Vagina (tissue), 2 donors: Measurements from ENCODE around the gene LRRC49. TPM values are rescaled to one million over a fixed set of nuclear protein-coding genes. Genes with fewer than 3 reads are reported as not detected.

Source experiments
- DNase-seq, 2 donors: peaks; one replicate each; pipeline ENCODE4 v3.0.0-alpha.2; 2017; ENCODE audit errors: extremely low spot score in 2 of 2
- H3K27ac ChIP-seq: fragments of 200-600 bp; sonication (generic); one replicate; pipeline ENCODE4 v1.5.1; 2019
- H3K27me3 ChIP-seq: fragments of 200-600 bp; sonication (generic); one replicate; pipeline ENCODE4 v1.5.1; 2019
- H3K36me3 ChIP-seq, 2 donors: fragments of 200-600 bp; sonication (generic); one replicate each; pipeline ENCODE4 v1.5.1; 2017 to 2019
- H3K4me1 ChIP-seq: fragments of 200-600 bp; sonication (generic); one replicate; pipeline ENCODE4 v1.5.1; 2019
- H3K4me3 ChIP-seq, 2 donors: fragments of 200-600 bp; sonication (generic); 1 replicate in 1 of 2; 2 replicates in 1 of 2; pipeline ENCODE4 v1.5.1; 2016 to 2019
- H3K9me3 ChIP-seq: fragments of 200-600 bp; sonication (generic); one replicate; pipeline ENCODE4 v1.5.1; 2019
- POLR2A ChIP-seq, 2 donors: fragments of 450-650 bp; IDR thresholded peaks; one replicate each; pipeline ENCODE4 v1.6.1; 2017; ENCODE audit warnings: antibody characterized with exemption in 2 of 2, mild to moderate bottlenecking in 2 of 2, moderate library complexity in 2 of 2
- POLR2AphosphoS5 ChIP-seq, 2 donors: sonication (generic); formaldehyde crosslinking; IDR thresholded peaks; one replicate each; pipeline ENCODE4 v1.9.0; 2017; ENCODE audit warnings: antibody characterized with exemption in 2 of 2, mild to moderate bottlenecking in 2 of 2, low read depth in 1 of 2; ENCODE audit not compliant: insufficient read depth in 1 of 2
- intact Hi-C: fragments of 100-400 bp; cut with DNase I; formaldehyde crosslinking; loops from one replicate; pipeline ENCODE4 v1.15.1; 2023
- total RNA-seq: library from RNA; depleted of rRNA; stranded (reverse); fragments of >200 nt; gene quantifications from one replicate; pipeline ENCODE4 v1.2.3, GENCODE V29; 2016
- TF ChIP-seq, protein P1 (sequence below), 3 experiments: fragments of 450-650 bp in 2 of 3; fragments of 200-600 bp in 1 of 3; sonication (generic) in 1 of 3; IDR thresholded peaks; one replicate each; pipeline ENCODE4 v1.5.1; 2017 to 2019; ENCODE audit warnings: antibody characterized with exemption in 3 of 3, mild to moderate bottlenecking in 2 of 3, moderate library complexity in 2 of 3

Gene LRRC49
- total RNA-seq, 1 donor from 2014 or later = 8.8 TPM

DNA sequence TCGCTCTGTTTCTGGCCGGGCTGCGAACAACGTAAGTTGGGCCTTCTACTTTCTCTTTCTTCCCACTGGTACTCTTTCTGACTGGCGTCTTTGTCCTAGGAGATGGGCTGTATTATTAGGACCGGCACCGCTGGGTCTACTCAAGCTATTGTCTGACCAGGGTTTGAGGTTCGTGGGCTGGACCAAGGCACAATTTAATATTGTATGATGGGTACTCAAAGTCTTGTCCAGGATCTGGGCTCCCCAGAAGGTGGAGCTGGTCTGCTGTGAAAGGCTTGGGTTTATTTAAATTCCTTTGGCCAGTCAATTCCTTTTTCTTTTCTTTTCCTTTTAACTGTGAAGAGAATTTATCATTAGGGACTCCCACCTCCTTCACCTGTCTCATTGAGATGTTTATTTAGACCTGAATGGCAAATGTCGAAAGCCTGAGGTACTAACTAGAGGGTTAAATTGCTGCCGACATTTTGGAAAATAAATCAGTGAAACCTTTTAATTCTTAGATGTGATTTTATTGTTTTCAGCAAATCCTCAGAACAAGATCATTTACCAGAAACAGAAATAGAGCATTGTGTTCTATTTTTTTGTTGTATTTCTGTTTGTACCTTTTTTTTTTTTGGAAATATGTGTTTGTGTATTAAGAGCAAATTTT, 410 bp downstream of the LRRC49 start:
- intact Hi-C loops = no loop called here
- no peaks in the 10 kb centered on the region for H3K9me3 ChIP-seq
- peak overlapping the region; percentile 78 for H3K27ac ChIP-seq
- peak overlapping the region; percentile 84 to 90 for H3K4me3 ChIP-seq
- H3K36me3 ChIP-seq = no peaks in the 10 kb centered on the region
- no peaks in the 10 kb centered on the region for H3K27me3 ChIP-seq
- TF ChIP-seq POLR2A (IDR thresholded peaks at IDR 0.05) = no peak
- TF ChIP-seq, protein P1, sequence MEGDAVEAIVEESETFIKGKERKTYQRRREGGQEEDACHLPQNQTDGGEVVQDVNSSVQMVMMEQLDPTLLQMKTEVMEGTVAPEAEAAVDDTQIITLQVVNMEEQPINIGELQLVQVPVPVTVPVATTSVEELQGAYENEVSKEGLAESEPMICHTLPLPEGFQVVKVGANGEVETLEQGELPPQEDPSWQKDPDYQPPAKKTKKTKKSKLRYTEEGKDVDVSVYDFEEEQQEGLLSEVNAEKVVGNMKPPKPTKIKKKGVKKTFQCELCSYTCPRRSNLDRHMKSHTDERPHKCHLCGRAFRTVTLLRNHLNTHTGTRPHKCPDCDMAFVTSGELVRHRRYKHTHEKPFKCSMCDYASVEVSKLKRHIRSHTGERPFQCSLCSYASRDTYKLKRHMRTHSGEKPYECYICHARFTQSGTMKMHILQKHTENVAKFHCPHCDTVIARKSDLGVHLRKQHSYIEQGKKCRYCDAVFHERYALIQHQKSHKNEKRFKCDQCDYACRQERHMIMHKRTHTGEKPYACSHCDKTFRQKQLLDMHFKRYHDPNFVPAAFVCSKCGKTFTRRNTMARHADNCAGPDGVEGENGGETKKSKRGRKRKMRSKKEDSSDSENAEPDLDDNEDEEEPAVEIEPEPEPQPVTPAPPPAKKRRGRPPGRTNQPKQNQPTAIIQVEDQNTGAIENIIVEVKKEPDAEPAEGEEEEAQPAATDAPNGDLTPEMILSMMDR (IDR thresholded peaks at IDR 0.05) = peak in 2 of 3 experiments; percentile 19 to 37
- no peak for DNase-seq
- peaks cover 14% of the 10 kb centered on the region for H3K4me1 ChIP-seq

DNA sequence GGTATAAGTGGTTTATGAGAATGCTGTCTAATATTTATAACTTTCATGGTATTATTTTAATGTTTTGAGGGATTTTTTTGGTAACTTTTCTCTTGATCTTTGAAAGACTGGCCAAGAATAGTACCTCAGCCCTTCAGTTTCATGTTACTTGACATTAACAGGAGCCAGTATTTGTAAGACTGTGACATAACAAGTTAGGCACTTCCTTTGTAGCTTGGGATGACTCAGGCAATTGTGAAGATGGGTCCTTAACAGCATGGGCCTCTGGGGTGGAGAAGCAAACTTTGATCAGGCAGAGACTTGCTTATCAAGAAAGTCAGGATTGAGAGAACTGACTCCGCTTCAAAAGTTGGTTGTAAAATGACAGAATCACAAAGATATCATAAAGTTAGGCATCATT, 9.5 kb downstream of the LRRC49 start:
- Histone ChIP-seq H3K9me3 (no peaks in the 10 kb centered on the region), H3K27ac (no peak overlapping the region)
- peak in 1 of 2 donors; percentile 34 for TF ChIP-seq POLR2AphosphoS5 (IDR thresholded peaks at IDR 0.05; ENCODE audit: insufficient read depth in 1 of 2, low read depth in 1 of 2)
- TF ChIP-seq POLR2A (IDR thresholded peaks at IDR 0.05) = no peak

DNA sequence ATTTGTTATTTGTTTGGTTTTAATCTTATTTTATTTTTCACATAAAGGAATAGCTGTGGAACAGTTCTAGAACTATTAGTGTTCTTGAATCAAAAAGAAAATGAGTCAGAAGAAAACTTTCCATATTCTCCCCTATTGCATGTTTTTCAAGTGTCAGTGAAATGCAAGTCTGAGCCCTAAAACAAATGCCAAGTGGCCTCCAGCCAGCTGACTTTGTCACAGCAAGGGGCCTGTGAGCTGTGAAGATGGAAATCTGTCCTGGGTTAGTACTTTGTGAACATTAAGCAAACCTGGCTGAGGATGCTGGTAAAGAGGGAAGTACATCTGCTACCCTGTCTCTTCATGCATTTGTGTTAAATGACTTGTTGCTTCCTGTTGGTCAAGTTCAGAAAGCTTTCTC, 14.2 kb downstream of the LRRC49 start:
- Histone ChIP-seq H3K27me3 (no peaks in the 10 kb centered on the region), H3K9me3 (peaks cover 7% of the 10 kb centered on the region), H3K4me1 (no peaks in the 10 kb centered on the region), H3K4me3 (no peak overlapping the region), H3K36me3 (peaks cover 0 to 18% of the 10 kb centered on the region in 2 donors), H3K27ac (no peak overlapping the region)
- intact Hi-C loops = no loop called here
- no peak for DNase-seq
- TF ChIP-seq POLR2A (IDR thresholded peaks at IDR 0.05) (no peak), POLR2AphosphoS5 (IDR thresholded peaks at IDR 0.05; ENCODE audit: insufficient read depth in 1 of 2, low read depth in 1 of 2) (no peak)
- TF ChIP-seq, protein P1 (IDR thresholded peaks at IDR 0.05) = no peak

More for the DNA sequence above, 9.5 kb downstream of the LRRC49 start:
- no peak for DNase-seq
- Histone ChIP-seq H3K4me1 (no peaks in the 10 kb centered on the region), H3K36me3 (peaks cover 0 to 13% of the 10 kb centered on the region in 2 donors), H3K4me3 (no peak overlapping the region), H3K27me3 (no peaks in the 10 kb centered on the region)
- intact Hi-C loops = no loop called here

DNA sequence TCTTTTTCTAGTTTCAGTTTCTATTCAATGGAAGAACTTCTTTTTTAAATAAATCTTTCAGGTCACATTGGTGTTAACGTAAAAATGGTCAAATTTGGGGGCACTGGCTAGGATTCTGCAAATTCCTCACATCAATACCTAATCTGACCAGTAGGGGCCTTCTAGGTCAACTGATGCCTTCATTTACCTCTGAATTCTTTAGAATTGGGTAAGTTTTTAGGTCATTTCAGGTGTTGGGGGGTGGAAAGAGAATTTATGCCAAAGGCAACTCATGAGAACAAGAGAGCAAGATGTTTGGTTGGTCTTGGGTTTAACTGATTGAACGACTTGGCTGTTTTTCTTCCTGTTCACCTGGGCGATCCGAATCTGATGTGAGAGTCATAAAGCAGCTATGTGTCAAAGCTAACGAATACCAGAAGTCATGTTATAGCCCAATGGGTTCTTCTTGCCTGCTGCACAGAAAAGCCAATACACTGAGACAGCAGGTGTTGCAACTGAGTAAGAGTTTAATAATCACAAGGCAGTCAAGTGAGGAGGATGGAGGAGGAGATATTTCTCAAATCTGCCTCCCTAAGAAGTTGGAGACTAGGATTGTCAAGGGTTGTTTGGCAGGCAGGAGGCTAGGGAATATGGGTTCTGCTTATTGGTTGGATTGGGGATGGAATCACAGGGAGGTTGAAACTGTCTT, 15.3 kb downstream of the LRRC49 start:
- peaks cover 0 to 18% of the 10 kb centered on the region in 2 donors for H3K36me3 ChIP-seq
- TF ChIP-seq POLR2AphosphoS5 (IDR thresholded peaks at IDR 0.05; ENCODE audit: insufficient read depth in 1 of 2, low read depth in 1 of 2) (no peak), POLR2A (IDR thresholded peaks at IDR 0.05) (no peak)
- TF ChIP-seq, protein P1 (IDR thresholded peaks at IDR 0.05) = no peak

DNA sequence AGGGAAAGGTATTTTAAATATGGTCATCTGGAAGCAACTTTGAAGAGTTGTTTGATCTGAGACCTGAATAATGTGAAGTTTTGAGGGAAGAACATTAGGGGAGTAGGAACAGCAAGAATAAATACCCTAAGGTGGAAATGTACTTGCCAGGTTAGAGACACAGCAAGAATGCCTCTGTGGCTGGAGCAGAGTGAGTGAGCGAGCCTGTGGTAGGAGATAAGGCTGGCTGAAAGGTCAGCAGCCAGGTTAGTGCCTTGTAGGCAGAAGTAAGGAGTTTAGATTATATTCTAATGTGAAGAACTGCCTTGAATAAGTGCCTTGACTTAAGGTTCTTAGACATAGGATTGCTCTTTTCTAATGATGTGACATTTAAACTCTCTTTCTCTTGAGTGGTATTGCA, 18.3 kb downstream of the LRRC49 start:
- peaks cover 0 to 18% of the 10 kb centered on the region in 2 donors for H3K36me3 ChIP-seq
- no peak for DNase-seq
- H3K27me3 ChIP-seq = no peaks in the 10 kb centered on the region
- intact Hi-C loops = no loop called here
- no peak overlapping the region for H3K4me3 ChIP-seq
- H3K27ac ChIP-seq = no peak overlapping the region
- no peak for TF ChIP-seq POLR2AphosphoS5 (IDR thresholded peaks at IDR 0.05; ENCODE audit: insufficient read depth in 1 of 2, low read depth in 1 of 2)
- TF ChIP-seq POLR2A (IDR thresholded peaks at IDR 0.05) = no peak
- TF ChIP-seq, protein P1 (IDR thresholded peaks at IDR 0.05) = no peak
- H3K9me3 ChIP-seq = peaks cover 7% of the 10 kb centered on the region
- H3K4me1 ChIP-seq = no peaks in the 10 kb centered on the region

More for the DNA sequence above, 15.3 kb downstream of the LRRC49 start:
- H3K4me3 ChIP-seq = no peak overlapping the region
- H3K27me3 ChIP-seq = no peaks in the 10 kb centered on the region
- peaks cover 7% of the 10 kb centered on the region for H3K9me3 ChIP-seq
- H3K27ac ChIP-seq = no peak overlapping the region
- no peak for DNase-seq
- H3K4me1 ChIP-seq = no peaks in the 10 kb centered on the region
- intact Hi-C loops = no loop called here
